CD4-positive, alpha-beta T cell treated with Interferon alpha-2 for 1 hour (primary cell): Measurements from ENCODE around the gene PELI3.

Source experiments
- DNase-seq, 2 donors: peaks; one replicate each; pipeline ENCODE4 v3.0.0-alpha.2; 2020 to 2022

PELI3 gene

GRCh38 chr11:66509131-66509561 lies 42.4 kb downstream of the PELI3 start:
- DNase-seq, result peak in 1 of 2 donors; percentile 21

GRCh38 chr11:66510271-66510989 lies 43.7 kb downstream of the PELI3 start, which contains the start of gene BBS1:
Gene BBS1 (plus strand): TSS chr11:66510635. CDS start chr11:66510660, 25 bp downstream.
- peak; percentile 73 to 85 for DNase-seq

GRCh38 chr11:66510990-66511339 lies 44.3 kb downstream of the PELI3 start:
- no peak for DNase-seq

- no peak for DNase-seq
These were observed 56.9 kb downstream of the PELI3 start for GRCh38 chr11:66523611-66524010.

GRCh38 chr11:66524304-66525040 lies 57.8 kb downstream of the PELI3 start:
- DNase-seq, result no peak
